ENCODE measurements around the gene CLN5. TPM values are rescaled to one million over a fixed set of nuclear protein-coding genes. Genes with fewer than 3 reads are reported as not detected.
"Not testable (repeated sequence)": the region's sequence is repeated elsewhere in the genome, so short reads cannot be mapped to it uniquely, and the experiment has no call there.

CLN5 gene
- polyA plus RNA-seq, 1 experiment = 38.6 TPM

DNA sequence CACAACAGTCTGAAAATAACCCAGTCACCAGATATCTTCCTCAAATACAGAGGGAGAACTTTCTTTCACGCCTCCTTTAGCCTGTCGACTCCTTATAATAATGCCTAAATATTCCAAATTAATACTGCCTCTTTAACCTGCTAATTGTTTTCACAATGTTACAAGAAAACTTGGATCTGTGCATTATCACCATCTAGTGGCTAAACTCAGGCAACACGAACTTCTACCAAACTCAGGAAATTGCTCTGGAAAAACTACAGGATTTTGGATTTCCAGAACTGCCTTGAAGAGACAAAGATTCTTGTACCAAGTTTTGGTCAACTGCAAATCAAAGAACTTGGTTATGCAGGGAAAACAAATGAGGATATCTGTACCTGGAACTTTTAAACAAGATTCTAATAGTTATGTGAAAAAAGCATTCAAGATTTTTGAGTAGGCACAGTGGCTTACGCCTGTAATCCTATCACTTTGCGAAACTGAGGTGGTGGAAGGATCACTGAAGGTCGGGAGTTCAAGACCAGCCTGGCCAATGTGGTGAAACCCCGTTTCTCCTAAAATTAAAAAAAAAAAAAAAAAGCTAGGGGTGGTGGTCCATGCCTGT is 10.8 kb downstream of the CLN5 start:
- ChIA-PET CTCF (interaction anchor here (0.5 to 3.7 kb wide), 36 partner anchors 9 to 1330 kb away, joined by 3 to 27 read pairs (median 4); partner anchors contain the start of gene CLN5), POLR2A (interaction anchor here (0.6 kb wide), 1 partner anchor 299 kb away, joined by 6 read pairs; no protein-coding TSS in a partner anchor)
- DNase-seq (ENCODE audit: low read depth, low spot score) = no peak
- Histone ChIP-seq H3K9me3 (ENCODE audit: control insufficient read depth, insufficient read depth, low read length) (no peaks in the 10 kb centered on the region), H3K27me3 (ENCODE audit: control insufficient read depth, insufficient read depth, low read length) (no peaks in the 10 kb centered on the region), H3K27ac (ENCODE audit: low read depth, low read length) (no peak overlapping the region), H3K4me3 (ENCODE audit: low read depth, low read length) (no peak overlapping the region)
- TF ChIP-seq, protein P1, sequence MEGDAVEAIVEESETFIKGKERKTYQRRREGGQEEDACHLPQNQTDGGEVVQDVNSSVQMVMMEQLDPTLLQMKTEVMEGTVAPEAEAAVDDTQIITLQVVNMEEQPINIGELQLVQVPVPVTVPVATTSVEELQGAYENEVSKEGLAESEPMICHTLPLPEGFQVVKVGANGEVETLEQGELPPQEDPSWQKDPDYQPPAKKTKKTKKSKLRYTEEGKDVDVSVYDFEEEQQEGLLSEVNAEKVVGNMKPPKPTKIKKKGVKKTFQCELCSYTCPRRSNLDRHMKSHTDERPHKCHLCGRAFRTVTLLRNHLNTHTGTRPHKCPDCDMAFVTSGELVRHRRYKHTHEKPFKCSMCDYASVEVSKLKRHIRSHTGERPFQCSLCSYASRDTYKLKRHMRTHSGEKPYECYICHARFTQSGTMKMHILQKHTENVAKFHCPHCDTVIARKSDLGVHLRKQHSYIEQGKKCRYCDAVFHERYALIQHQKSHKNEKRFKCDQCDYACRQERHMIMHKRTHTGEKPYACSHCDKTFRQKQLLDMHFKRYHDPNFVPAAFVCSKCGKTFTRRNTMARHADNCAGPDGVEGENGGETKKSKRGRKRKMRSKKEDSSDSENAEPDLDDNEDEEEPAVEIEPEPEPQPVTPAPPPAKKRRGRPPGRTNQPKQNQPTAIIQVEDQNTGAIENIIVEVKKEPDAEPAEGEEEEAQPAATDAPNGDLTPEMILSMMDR (IDR thresholded peaks at IDR 0.05; ENCODE audit: low read depth, low read length) = peak; percentile 83

DNA sequence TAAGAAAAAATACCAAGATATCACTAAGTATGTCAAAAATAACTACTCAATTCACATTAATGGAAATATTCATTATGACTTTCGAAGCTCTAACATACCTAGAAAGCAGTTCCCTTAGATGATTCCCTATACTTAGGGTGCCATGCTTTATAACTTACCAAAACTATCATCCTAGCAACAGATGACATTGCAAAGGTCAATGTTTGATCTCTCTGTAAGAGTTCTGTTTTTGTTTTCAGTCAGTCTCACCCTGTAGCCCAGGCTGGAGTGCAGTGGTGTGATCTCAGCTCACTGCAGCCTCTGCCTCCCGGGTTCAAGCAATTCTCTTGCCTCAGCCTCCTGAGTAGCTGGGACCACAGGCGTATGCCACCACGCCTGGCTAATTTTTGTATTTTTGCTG is 16.5 kb downstream of the CLN5 start:
- POLR2A ChIA-PET; DNase-seq (ENCODE audit: low read depth, low spot score); H3K27me3 ChIP-seq (ENCODE audit: control insufficient read depth, insufficient read depth, low read length); CTCF ChIA-PET; H3K9me3 ChIP-seq (ENCODE audit: control insufficient read depth, insufficient read depth, low read length); H3K4me3 ChIP-seq (ENCODE audit: low read depth, low read length); H3K27ac ChIP-seq (ENCODE audit: low read depth, low read length): not testable (repeated sequence)

DNA sequence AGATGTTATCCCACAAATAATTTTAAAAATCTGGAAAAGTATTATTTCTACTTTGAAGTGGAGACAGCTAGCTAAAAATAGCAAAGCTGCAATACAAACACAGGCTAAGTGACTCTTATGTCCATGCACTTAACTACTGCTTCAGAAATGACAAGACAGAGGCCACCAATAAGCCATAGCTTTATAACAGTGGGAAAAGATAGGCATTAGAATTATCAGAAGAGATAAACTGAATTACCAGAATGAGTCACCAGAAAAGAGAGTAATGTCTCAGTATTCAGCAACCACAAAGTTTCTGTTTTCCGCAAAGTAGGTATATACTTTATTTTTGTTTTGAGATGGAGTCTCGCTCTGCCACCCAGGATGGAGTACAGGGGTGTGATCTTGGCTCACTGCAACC is 17.1 kb downstream of the CLN5 start:
- no peaks in the 10 kb centered on the region for H3K9me3 ChIP-seq (ENCODE audit: control insufficient read depth, insufficient read depth, low read length)
- ChIA-PET POLR2A (no interaction called here), CTCF (no interaction called here)
- TF ChIP-seq, protein P1 (IDR thresholded peaks at IDR 0.05; ENCODE audit: low read depth, low read length) = no peak
- H3K4me3 ChIP-seq (ENCODE audit: low read depth, low read length) = no peak overlapping the region
- H3K27ac ChIP-seq (ENCODE audit: low read depth, low read length) = no peak overlapping the region
- no peak for DNase-seq (ENCODE audit: low read depth, low spot score)
- no peaks in the 10 kb centered on the region for H3K27me3 ChIP-seq (ENCODE audit: control insufficient read depth, insufficient read depth, low read length)

DNA sequence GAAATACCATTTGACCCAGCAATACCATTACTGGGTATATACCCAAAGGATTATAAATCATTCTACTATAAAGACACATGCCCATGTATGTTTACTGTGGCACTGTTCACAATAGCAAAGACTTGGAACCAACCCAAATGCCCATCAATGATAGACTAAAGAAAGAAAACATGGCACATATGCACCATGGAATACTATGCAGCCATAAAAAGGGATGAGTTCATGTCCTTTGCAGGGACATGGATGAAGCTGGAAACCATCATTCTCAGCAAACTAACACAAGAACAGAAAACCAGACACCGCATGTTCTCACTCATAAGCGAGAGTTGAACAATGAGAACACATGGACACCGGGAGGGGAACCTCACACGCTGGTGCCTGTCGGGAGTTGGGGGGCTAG is 17.8 kb downstream of the CLN5 start:
- H3K9me3 ChIP-seq (ENCODE audit: control insufficient read depth, insufficient read depth, low read length); H3K27me3 ChIP-seq (ENCODE audit: control insufficient read depth, insufficient read depth, low read length); H3K27ac ChIP-seq (ENCODE audit: low read depth, low read length); DNase-seq (ENCODE audit: low read depth, low spot score); H3K4me3 ChIP-seq (ENCODE audit: low read depth, low read length); POLR2A ChIA-PET: not testable (repeated sequence)
- CTCF ChIA-PET = interaction anchor here (3.9 kb wide), 1 partner anchor 8 kb away, joined by 17 read pairs; no protein-coding TSS in a partner anchor

DNA sequence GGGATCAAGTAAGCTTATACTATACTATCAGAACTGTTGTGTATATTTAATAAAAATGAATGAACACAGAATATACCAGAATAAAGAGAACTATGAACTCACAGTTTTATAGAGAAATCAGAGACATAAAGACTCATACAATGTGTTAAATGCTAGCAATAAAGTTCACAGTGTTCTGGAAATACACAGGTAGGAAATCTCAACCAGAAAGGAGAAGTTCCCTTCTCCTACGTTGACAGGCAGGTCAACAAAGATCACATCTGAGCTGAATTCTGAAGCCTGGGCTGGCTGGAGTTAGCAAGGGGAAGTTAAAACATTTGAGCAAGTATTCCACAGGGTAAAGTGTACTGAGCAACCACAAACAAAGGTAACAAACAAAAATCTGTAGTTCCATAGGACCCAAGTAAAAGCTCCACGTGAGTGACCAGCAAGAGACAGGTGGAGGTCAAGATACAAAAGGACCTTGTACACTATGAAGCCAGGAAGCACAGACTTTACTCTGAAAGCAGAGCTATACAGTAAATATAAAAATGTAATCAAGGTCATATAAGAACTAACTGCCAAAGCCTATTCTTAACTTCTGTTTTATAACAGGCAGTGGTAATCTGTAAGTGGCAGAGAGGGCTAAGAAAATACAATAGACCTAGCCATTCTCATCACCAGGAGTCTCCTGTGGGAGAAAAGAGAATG is 22.1 kb downstream of the CLN5 start:
- H3K27ac ChIP-seq (ENCODE audit: low read depth, low read length) = no peak overlapping the region
- no peak overlapping the region for H3K4me3 ChIP-seq (ENCODE audit: low read depth, low read length)
- DNase-seq (ENCODE audit: low read depth, low spot score) = no peak
- CTCF ChIA-PET = interaction anchor here (1.4 to 1.7 kb wide), 3 partner anchors 8 to 34 kb away, joined by 3 to 20 read pairs (median 9); no protein-coding TSS in a partner anchor
- H3K9me3 ChIP-seq (ENCODE audit: control insufficient read depth, insufficient read depth, low read length) = no peaks in the 10 kb centered on the region
- TF ChIP-seq, protein P1 (IDR thresholded peaks at IDR 0.05; ENCODE audit: low read depth, low read length) = no peak
- POLR2A ChIA-PET = no interaction called here
- H3K27me3 ChIP-seq (ENCODE audit: control insufficient read depth, insufficient read depth, low read length) = no peaks in the 10 kb centered on the region

Measured in AG04450 (cell line).